HG03175 (cell line): ENCODE measurements around the gene BRIP1.
"Not testable (repeated sequence)": the region's sequence is repeated elsewhere in the genome, so short reads cannot be mapped to it uniquely, and the experiment has no call there.

Experiments used
- ATAC-seq: cut with Tn5 transposase; IDR thresholded peaks from one replicate; pipeline ENCODE4 v1.9.1; 2021; ENCODE audit warnings: mild to moderate bottlenecking, moderate library complexity; ENCODE audit not compliant: unreplicated experiment

BRIP1 gene

GRCh38 chr17:61733021-61733420 lies 130.3 kb downstream of the BRIP1 start:
- no peak for ATAC-seq

GRCh38 chr17:61732169-61732568 lies 131.2 kb downstream of the BRIP1 start:
- ATAC-seq: no peak

- no peak for ATAC-seq
These were observed 132.0 kb downstream of the BRIP1 start for GRCh38 chr17:61731330-61731729.

- no peak for ATAC-seq
These were observed 133.5 kb downstream of the BRIP1 start for GRCh38 chr17:61729690-61730268.

DNA sequence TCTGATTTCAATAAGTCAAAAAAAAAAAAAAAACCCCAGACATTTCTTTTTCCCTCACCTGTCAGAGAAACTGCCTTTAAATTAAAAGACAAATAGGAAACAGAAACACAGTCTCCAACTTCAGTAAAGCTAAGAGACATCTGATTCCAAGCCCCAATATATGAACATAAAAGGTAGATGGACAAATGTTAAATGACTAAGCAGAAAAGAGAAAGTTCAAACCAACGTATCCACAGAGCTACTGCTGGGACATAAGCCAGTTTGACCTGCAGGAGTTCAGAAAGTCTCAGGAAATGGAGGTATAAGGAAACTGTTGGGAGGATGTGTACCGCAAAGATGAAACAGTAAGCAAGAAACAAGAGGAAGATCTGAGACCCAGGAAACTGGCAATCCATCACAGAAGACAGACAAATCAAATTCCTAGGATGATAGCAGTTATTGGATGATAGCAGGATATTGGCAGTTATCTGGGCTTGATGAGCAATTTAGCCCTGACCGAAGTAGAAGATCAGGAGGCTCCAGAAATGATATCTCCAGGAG lies 135.0 kb downstream of the BRIP1 start:
- no peak for ATAC-seq

DNA sequence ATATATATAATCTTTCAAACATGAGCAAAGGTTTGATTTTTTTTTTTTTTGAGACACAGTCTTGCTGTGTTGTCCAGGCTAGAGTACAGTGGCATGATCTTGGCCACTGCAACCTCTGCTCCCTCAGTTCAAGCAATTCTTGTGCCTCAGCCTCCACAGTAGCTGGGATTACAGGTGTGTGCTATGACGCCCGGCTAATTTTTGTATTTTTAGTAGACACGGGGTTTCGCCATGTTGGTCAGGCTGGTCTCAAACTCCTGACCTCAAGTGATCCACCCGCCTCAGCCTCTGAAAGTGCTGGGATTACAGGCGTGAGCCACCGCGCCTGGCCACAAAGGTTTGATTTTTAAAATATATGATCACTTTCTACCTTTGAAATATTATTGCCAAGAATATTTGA lies 135.5 kb downstream of the BRIP1 start:
- not testable (repeated sequence) for ATAC-seq

DNA sequence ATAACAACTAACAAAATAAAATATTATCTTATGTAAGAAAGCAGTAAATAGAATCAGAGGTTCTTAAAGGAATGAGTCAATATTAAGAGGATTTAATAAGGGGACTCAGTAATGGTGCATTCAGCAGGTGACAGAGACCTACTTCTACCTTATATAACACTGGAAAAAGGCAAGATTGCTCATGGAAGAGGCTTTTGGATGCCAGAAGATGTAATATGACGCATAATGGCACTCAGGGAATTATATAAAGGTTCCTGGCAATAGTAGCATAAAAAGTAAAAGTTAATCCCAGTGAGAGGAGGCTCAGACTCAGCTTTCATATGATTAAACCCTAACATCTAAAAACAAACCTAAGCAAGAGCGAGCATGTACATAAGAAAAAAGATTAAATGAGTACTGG lies 136.4 kb downstream of the BRIP1 start:
- no peak for ATAC-seq

- no peak for ATAC-seq
These were observed 138.6 kb downstream of the BRIP1 start for GRCh38 chr17:61724777-61725176.

DNA sequence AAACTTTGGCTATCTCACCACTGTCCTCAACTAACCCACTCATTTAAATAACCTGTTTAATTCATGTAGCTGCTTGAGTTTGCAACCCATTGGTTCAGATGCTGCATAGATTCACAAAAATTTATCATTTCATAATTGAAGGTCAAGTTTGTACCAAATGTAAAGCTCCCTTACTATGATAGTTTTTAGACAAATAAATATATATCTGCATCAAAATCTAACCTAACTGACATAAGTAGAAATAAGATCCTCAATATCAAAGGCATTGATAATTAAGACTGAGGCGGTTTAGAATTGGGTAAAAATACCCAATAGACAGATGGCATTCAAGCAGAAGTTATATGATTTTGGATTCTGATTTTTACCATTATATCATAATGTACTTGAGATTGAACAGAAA lies 139.4 kb downstream of the BRIP1 start:
- no peak for ATAC-seq

DNA sequence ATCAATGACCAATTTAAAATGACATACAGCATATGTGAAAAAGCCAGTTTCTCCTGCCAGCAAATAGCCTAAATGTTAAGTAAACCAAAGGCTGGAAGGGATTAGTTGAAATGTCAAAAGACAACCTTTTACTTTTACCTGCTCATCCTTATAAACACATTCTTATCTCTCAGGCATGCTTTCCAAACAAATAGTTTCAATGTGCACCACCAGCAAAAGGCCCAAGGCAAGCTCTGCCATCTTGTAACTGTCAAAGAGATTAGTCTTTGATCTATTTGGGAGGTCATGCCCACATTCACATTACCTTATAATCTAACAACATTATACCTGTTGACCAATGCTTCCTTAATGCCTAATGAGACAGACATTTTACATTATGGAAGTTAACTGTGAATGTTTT lies 140.1 kb downstream of the BRIP1 start:
- no peak for ATAC-seq

DNA sequence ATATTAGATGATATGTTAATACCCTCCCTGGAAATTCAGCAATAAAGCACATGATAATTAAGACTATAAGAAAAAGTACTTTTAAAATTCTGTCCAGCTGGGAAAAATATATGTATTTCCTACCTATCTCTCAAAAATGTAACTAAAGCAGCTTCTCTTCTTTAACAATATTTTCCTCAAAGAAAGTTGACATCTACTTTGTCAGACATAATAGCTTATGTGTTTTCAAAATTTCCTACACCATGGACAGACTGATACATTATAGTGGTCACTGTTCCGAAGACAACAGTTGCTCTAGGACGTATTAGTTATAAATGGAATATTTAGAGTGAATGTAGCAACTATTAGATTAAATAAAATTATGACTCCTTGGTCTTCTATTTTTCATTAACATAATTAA lies 140.9 kb downstream of the BRIP1 start:
- ATAC-seq: no peak

- no peak for ATAC-seq
These were observed 143.1 kb downstream of the BRIP1 start for GRCh38 chr17:61720016-61720795.

- not testable (repeated sequence) for ATAC-seq
These were observed 144.1 kb downstream of the BRIP1 start for GRCh38 chr17:61719220-61719619.

GRCh38 chr17:61718022-61718421 lies 145.3 kb downstream of the BRIP1 start:
- no peak for ATAC-seq

- ATAC-seq: no peak
These were observed 146.0 kb downstream of the BRIP1 start for GRCh38 chr17:61717352-61717751.

DNA sequence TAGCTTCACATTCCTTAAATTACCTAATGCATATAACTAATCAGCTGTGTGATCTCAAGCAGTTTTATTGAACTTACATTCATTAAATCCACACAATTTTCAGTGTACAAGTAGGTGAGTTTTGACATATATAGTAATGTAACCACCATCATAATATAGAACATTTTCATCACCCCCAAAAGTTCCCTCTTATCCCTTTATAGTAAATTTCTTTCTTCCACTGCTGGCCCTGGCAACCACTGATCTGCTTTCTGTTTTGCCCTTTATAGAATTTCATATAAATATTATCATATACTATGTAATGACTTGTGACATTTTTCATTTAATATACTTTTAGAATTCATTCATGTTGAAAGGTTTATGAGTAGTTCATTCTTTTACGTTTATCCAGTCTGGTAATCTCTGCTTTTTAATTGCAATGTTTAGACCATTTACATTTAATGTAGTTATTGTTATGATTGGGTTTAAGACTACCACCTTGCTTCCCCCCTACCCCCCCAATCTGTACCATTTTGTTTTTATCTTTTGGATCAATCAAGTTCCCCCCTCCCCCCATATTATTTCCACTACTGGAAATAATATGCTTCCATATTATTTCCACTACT lies 147.0 kb downstream of the BRIP1 start:
- ATAC-seq: no peak

- ATAC-seq: no peak
These were observed 148.0 kb downstream of the BRIP1 start for GRCh38 chr17:61715348-61715747.

- ATAC-seq: no peak
These were observed 149.0 kb downstream of the BRIP1 start for GRCh38 chr17:61714300-61714699.

GRCh38 chr17:61713035-61713434 lies 150.3 kb downstream of the BRIP1 start:
- ATAC-seq: no peak

DNA sequence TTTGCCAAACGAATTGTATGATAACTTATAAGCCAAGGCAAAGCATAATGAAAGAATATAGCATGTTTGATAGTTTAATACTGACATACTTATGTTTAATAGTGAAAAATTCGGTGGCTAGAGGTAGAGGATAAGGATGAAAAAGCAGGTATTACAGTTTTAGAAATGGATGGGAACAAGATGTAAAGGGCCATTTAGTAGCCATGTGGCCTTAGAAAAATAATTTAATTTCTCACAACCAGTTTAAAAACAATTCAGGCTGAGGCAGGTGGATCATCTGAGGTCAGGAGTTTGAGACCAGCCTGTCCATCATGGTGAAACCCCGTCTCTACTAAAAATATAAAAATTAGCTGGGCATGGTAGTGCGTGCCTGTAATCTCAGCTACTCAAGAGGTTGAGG lies 152.8 kb downstream of the BRIP1 start:
- ATAC-seq: no peak

DNA sequence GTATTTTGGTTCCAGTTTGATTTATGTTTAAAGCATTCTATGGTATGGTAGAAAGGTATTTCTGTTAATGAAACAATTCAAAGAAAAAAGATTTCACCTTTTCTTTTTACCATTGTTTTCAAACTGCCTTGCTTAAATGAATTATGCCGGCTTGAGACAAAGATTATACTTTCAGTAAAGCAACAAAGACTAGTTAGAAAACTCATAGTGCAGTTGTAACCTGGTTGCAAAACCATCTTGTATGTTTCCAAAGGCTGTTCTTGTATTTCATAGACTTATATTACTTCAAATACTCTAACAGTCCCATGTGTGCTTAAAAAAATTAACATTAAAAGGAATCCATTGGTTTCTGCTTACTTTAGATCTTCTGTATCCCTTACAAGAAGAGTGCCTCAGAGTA lies 153.8 kb downstream of the BRIP1 start:
- no peak for ATAC-seq

DNA sequence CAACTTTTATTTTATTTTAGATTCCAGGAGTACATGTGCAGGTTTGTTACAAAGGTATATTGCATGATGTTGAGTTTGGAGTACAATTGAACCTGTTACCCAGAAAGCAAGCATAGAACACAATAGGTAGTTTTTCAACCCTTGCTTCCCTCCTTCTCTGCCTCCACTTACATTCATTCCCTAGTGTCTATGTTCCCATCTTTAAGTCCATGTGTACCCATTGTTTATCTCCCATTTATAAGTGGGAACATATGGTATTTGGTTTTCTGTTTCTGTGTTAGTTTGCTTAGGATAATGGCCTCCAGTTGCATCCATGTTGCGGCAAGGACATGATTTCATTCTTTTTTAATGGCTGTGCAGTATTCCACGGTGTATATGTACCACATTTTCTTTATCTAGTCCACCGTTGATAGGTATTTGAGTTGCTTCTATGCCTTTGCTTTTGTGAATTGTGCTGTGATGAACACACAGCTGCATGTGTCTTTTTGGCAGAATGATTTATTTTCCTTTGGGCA lies 158.3 kb downstream of the BRIP1 start:
- ATAC-seq: no peak
